WTC11 (cell line): ENCODE measurements around the gene ADM5. TPM values are rescaled to one million over a fixed set of nuclear protein-coding genes. Genes with fewer than 3 reads are reported as not detected.
A peak's percentile ranks its signal among the peaks of the same experiment; 100 is the strongest.
"Not testable (repeated sequence)": the region's sequence is repeated elsewhere in the genome, so short reads cannot be mapped to it uniquely, and the experiment has no call there.

ENCODE experiments used
- ATAC-seq: fragments of 200-7000 bp; cut with Tn5 transposase; 2 replicates; pipeline ENCODE4 v1.10.0; 2021; ENCODE audit warnings: mild to moderate bottlenecking, moderate library complexity
- CTCF ChIA-PET: fragments of 300-600 bp; sonication (Branson Sonifier 250); formaldehyde crosslinking; loops from one replicate; lab custom pipeline; 2021; ENCODE audit warnings: antibody characterized with exemption; lab: Charles Lee
- POLR2A ChIA-PET: fragments of 350-600 bp; sonication (Branson Sonifier 250); formaldehyde crosslinking; loops from one replicate; lab custom pipeline; 2021; ENCODE audit warnings: antibody characterized with exemption; lab: Charles Lee
- DNase-seq: peaks from one replicate; pipeline ENCODE4 v3.0.0; 2021; ENCODE audit warnings: low spot score
- H3K27ac Mint-ChIP-seq: 2 replicates; pipeline ENCODE4 v1.8.0; 2021; ENCODE audit warnings: mixed read lengths
- H3K27me3 Mint-ChIP-seq: 2 replicates; pipeline ENCODE4 v1.8.0; 2021; ENCODE audit warnings: low read depth, mild to moderate bottlenecking, moderate library complexity, mixed read lengths
- H3K36me3 Mint-ChIP-seq: 2 replicates; pipeline ENCODE4 v1.8.0; 2021; ENCODE audit warnings: mixed read lengths
- H3K4me1 Mint-ChIP-seq: 2 replicates; pipeline ENCODE4 v1.8.0; 2022; ENCODE audit warnings: mixed read lengths
- H3K4me3 Mint-ChIP-seq: 2 replicates; pipeline ENCODE4 v1.8.0; 2021; ENCODE audit warnings: mild to moderate bottlenecking, moderate library complexity, mixed read lengths
- H3K9me3 Mint-ChIP-seq: 2 replicates; pipeline ENCODE4 v1.8.0; 2021; ENCODE audit warnings: mixed read lengths
- CREB1 ChIP-seq: sonication (generic); formaldehyde crosslinking; IDR thresholded peaks from 2 replicates; pipeline ENCODE4 v1.8.0; 2023; ENCODE audit warnings: mild to moderate bottlenecking, missing genetic modification reagents
- ELF4 ChIP-seq: sonication (generic); formaldehyde crosslinking; IDR thresholded peaks from 2 replicates; pipeline ENCODE4 v1.8.1; 2022; ENCODE audit warnings: low read depth, mild to moderate bottlenecking, moderate library complexity, missing genetic modification reagents
- ESRRA ChIP-seq: sonication (generic); formaldehyde crosslinking; IDR thresholded peaks from 2 replicates; pipeline ENCODE4 v1.8.1; 2022; ENCODE audit warnings: mild to moderate bottlenecking, missing genetic modification reagents, borderline replicate concordance
- FOXK1 ChIP-seq: sonication (generic); formaldehyde crosslinking; IDR thresholded peaks from 2 replicates; pipeline ENCODE4 v1.8.0; 2022; ENCODE audit warnings: mild to moderate bottlenecking, moderate library complexity, missing genetic modification reagents
- FOXP1 ChIP-seq: sonication (generic); formaldehyde crosslinking; IDR thresholded peaks from 2 replicates; pipeline ENCODE4 v1.8.0; 2022; ENCODE audit warnings: missing genetic modification reagents, mild to moderate bottlenecking, moderate library complexity, borderline replicate concordance
- JAZF1 ChIP-seq: fragments of 250-450 bp; sonication (Bioruptor Pico); IDR thresholded peaks from 2 replicates; pipeline ENCODE4 v1.9.0; 2021; ENCODE audit warnings: moderate library complexity, mild to moderate bottlenecking, inconsistent platforms
- KAT7 ChIP-seq: sonication (generic); formaldehyde crosslinking; IDR thresholded peaks from 2 replicates; pipeline ENCODE4 v1.8.1; 2023; ENCODE audit warnings: missing genetic modification reagents, mild to moderate bottlenecking, borderline replicate concordance
- SOX15 ChIP-seq: fragments of 250-450 bp; sonication (Bioruptor Pico); IDR thresholded peaks from 2 replicates; pipeline ENCODE4 v1.9.0; 2021; ENCODE audit warnings: mild to moderate bottlenecking
- ZNF138 ChIP-seq: sonication (generic); formaldehyde crosslinking; conservative IDR thresholded peaks from 2 replicates; pipeline ENCODE4 v1.8.1; 2022; ENCODE audit warnings: mild to moderate bottlenecking, moderate library complexity, missing genetic modification reagents
- ZNF423 ChIP-seq: fragments of 250-450 bp; sonication (Bioruptor Pico); IDR thresholded peaks from 2 replicates; pipeline ENCODE4 v2.1.2; 2022; ENCODE audit warnings: mild to moderate bottlenecking, moderate library complexity
- ZNF671 ChIP-seq: fragments of 250-450 bp; sonication (Bioruptor Pico); IDR thresholded peaks from 2 replicates; pipeline ENCODE4 v1.8.0; 2021; ENCODE audit warnings: mild to moderate bottlenecking
- total RNA-seq: library from RNA; stranded (reverse); gene quantifications from 3 replicates; pipeline ENCODE4 v1.2.3, GENCODE V29; 2021
- TF ChIP-seq, protein P1 (sequence below): sonication (generic); formaldehyde crosslinking; IDR thresholded peaks from 2 replicates; pipeline ENCODE4 v1.8.1; 2023; ENCODE audit warnings: mild to moderate bottlenecking, missing genetic modification reagents
- TF ChIP-seq, protein P2 (sequence below): fragments of 250-450 bp; sonication (Bioruptor Pico); conservative IDR thresholded peaks from 2 replicates; pipeline ENCODE4 v1.9.0; 2021; ENCODE audit warnings: mild to moderate bottlenecking
- TF ChIP-seq, protein P3 (sequence below): sonication (generic); formaldehyde crosslinking; conservative IDR thresholded peaks from 2 replicates; pipeline ENCODE4 v1.8.1; 2022; ENCODE audit warnings: mild to moderate bottlenecking, missing genetic modification reagents
- TF ChIP-seq, protein P4 (sequence below): fragments of 250-450 bp; sonication (Bioruptor Pico); IDR thresholded peaks from 2 replicates; pipeline ENCODE4 v1.8.0; 2021; ENCODE audit warnings: mild to moderate bottlenecking
- TF ChIP-seq, protein P5 (sequence below): sonication (generic); formaldehyde crosslinking; IDR thresholded peaks from 2 replicates; pipeline ENCODE4 v1.8.1; 2023; ENCODE audit warnings: mild to moderate bottlenecking, missing genetic modification reagents, moderate library complexity
- TF ChIP-seq, protein P6 (sequence below): sonication (generic); formaldehyde crosslinking; IDR thresholded peaks from 2 replicates; pipeline ENCODE4 v1.8.0; 2022; ENCODE audit warnings: mild to moderate bottlenecking, missing genetic modification reagents

Gene ADM5
- total RNA-seq, 1 experiment from 2014 or later: 6.7 TPM

DNA sequence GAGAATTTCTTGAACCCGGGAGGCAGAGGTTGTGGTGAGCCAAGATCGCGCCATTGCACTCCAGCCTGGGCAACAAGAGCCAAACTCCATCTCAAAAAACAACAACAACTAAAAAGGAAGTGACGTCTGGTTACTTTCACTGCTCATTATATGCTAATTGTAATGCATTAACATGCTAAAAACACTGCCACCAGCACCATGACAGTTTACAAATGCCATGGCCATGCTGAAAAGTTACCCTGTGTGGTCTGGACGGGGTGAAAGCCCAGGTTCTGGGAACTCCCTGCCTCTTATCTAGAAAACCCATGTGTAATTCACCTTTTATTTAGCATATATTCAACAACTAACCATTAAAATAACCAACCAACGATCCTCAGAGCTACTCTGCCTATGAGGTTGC lies 29.6 kb downstream of the ADM5 start:
- TF ChIP-seq JAZF1: no peak
- TF ChIP-seq, all 79 proteins: peak for 0
- DNase-seq (no peak), ATAC-seq (no peak)
- CTCF ChIA-PET: interaction anchor here (0.9 kb wide), 1 partner anchor 38 kb away, joined by 4 read pairs; no protein-coding TSS in a partner anchor
- peak overlapping the region; percentile 42; the same call in 1 of the 2 replicates for H3K27ac Mint-ChIP-seq
- POLR2A ChIA-PET: no interaction called here
- no peak overlapping the region for H3K4me3 Mint-ChIP-seq
- peaks cover 12% of the 10 kb centered on the region for H3K9me3 Mint-ChIP-seq
- H3K4me1 Mint-ChIP-seq: peaks cover 8% of the 10 kb centered on the region
- H3K36me3 Mint-ChIP-seq: peaks cover 3% of the 10 kb centered on the region; the same call in 1 of the 2 replicates
- H3K27me3 Mint-ChIP-seq: peaks cover 5% of the 10 kb centered on the region

DNA sequence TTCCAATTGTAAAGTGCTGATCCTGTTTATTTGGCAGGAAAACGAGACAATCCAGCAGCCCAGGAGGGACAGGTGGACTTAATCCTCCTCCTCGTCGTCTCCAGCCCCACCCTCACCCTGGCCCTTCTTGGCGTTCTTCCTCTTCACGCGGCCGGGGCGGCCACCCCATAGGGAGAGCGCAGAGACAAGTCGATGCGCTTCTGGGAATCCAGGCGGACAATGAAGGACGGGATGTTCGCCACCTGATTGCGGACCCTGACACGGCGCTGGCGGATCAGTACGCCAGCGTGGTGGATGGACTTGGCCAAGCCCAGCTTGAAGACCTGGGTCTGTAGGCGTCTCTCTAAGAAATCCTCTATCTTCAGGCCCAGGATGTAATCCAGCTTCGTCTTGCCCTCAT lies 30.0 kb downstream of the ADM5 start:
- POLR2A ChIA-PET: interaction anchor here (0.6 kb wide), 3 partner anchors 12 to 291 kb away, joined by 3 to 5 read pairs (median 4); no protein-coding TSS in a partner anchor
- not testable (repeated sequence) for H3K36me3 Mint-ChIP-seq, ATAC-seq, H3K4me1 Mint-ChIP-seq, H3K4me3 Mint-ChIP-seq, DNase-seq, H3K27me3 Mint-ChIP-seq
- Mint-ChIP-seq H3K27ac (0 out of 2 replicates have a peak overlapping the region, but pooled peaks have one; percentile 42), H3K9me3 (peaks cover 12% of the 10 kb centered on the region)
- CTCF ChIA-PET: interaction anchor here (0.6 kb wide), 1 partner anchor 128 kb away, joined by 3 read pairs; no protein-coding TSS in a partner anchor

DNA sequence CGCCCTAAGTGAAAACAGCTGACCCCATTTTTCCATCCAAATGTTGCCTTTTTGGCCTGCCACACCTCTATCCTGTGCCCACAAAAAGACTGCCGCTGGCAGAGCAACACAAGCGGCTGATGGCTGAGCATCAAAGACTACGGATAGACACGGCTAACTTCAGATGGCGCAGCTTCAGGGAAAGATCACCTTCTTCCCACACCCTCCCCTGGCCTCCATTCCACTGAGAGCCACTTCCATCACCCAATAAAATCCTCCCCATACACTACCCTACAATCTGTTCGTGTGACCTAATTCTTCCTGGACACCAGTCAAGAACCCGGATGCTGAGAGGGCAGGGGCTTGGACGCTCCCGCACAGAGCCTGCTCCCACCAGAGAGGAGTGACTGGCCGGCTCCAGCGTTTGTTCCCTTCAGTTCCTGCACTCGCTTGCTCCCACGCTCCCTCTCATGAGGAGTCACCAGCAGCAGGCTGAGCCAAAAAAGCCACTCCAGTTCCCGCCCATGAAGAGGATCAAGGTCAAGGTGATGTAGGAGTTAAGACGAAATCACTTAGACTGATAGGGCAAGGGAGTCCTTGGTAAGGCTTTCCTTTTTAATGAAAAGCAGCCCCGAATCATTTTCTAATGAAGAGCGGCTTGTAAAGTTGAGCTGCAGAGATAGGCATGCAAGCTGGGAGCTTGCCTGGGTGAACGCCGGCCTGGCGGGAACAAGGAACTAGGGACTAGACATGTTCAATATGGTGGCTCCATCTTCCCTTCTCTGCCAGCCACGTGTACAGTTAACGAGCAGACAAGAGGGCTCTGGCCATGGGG lies 38.0 kb downstream of the ADM5 start:
- H3K27me3 Mint-ChIP-seq: peaks cover 5% of the 10 kb centered on the region
- H3K9me3 Mint-ChIP-seq: peaks cover 5% of the 10 kb centered on the region; the same call in 1 of the 2 replicates
- no peaks in the 10 kb centered on the region; the same call in 1 of the 2 replicates for H3K4me1 Mint-ChIP-seq
- DNase-seq: no peak
- TF ChIP-seq, protein P1, sequence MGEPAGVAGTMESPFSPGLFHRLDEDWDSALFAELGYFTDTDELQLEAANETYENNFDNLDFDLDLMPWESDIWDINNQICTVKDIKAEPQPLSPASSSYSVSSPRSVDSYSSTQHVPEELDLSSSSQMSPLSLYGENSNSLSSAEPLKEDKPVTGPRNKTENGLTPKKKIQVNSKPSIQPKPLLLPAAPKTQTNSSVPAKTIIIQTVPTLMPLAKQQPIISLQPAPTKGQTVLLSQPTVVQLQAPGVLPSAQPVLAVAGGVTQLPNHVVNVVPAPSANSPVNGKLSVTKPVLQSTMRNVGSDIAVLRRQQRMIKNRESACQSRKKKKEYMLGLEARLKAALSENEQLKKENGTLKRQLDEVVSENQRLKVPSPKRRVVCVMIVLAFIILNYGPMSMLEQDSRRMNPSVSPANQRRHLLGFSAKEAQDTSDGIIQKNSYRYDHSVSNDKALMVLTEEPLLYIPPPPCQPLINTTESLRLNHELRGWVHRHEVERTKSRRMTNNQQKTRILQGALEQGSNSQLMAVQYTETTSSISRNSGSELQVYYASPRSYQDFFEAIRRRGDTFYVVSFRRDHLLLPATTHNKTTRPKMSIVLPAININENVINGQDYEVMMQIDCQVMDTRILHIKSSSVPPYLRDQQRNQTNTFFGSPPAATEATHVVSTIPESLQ (CRISPR knock-in tag): no peak
- TF ChIP-seq ZNF423 (no peak), SOX15 (CRISPR knock-in tag) (no peak)
- ChIA-PET POLR2A (no interaction called here), CTCF (interaction anchor here (1.1 to 2.0 kb wide), 3 partner anchors 10 to 157 kb away, joined by 3 to 9 read pairs (median 3); no protein-coding TSS in a partner anchor)
- no peak overlapping the region for H3K4me3 Mint-ChIP-seq
- ATAC-seq: no peak
- 0 out of 2 replicates have a peak overlapping the region, but pooled peaks have one; percentile 44 for H3K27ac Mint-ChIP-seq
- no peaks in the 10 kb centered on the region for H3K36me3 Mint-ChIP-seq

DNA sequence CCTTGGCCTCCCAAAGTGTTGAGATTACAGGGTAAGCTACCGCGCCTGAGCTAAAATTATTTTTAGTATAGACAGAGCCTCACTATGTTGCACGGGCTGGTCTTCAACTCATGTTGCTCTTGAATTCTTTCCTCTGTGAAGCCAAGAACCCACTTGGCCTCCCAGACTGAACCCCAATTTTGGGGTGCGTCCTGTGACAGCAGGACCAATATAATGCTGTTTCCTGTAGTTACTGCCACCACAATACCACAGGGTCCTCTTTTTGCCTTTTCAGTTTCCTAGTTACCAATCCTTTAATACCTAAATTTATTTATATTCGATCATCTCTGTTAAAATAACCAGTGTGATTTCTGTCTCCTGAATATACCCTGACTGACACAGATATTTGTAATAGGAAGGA lies 40.8 kb downstream of the ADM5 start:
- TF ChIP-seq FOXP1 (CRISPR knock-in tag): no peak
- no peak for TF ChIP-seq ESRRA (CRISPR knock-in tag)
- TF ChIP-seq KAT7 (CRISPR knock-in tag): no peak
- TF ChIP-seq, protein P2, sequence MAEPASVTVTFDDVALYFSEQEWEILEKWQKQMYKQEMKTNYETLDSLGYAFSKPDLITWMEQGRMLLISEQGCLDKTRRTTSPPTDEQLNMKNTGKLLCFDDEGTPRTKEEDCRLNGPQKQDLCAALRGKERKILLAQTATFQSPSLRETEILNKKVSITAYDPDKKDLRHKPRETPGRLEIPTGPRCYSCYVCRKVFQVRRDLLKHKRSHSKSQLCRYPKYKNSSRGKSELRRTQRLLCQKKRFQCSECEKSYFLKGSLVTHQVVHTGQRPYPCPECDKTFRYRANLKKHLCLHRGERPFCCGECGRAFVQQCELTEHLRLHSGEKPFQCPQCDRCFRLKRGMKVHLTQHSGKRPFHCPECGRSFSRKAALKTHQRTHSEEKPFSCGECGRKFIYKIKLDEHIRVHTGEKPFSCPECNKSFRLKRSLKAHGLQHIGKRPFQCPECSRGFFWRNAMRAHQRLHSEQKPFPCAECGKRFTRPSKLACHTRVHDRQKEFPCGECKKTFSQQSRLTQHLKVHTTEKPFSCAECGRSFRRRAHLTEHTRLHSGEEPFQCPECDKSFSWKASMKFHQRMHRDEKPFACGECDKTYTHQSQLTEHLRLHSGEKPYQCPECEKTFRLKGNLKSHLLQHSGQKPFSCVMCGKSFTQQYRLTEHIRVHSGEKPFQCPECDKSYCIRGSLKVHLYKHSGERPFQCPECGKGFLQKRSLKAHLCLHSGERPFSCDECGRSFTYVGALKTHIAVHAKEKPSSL: no peak
- TF ChIP-seq CREB1 (CRISPR knock-in tag): no peak
- Mint-ChIP-seq H3K36me3 (no peaks in the 10 kb centered on the region), H3K4me1 (no peaks in the 10 kb centered on the region; the same call in 1 of the 2 replicates), H3K9me3 (no peaks in the 10 kb centered on the region), H3K27ac (no peak overlapping the region), H3K4me3 (no peak overlapping the region), H3K27me3 (peaks cover 4% of the 10 kb centered on the region)
- POLR2A ChIA-PET: no interaction called here
- no peak for ATAC-seq
- no peak for DNase-seq
- CTCF ChIA-PET: interaction anchor here (0.7 to 1.6 kb wide), 3 partner anchors 13 to 16 kb away, joined by 4 to 7 read pairs (median 7); no protein-coding TSS in a partner anchor

DNA sequence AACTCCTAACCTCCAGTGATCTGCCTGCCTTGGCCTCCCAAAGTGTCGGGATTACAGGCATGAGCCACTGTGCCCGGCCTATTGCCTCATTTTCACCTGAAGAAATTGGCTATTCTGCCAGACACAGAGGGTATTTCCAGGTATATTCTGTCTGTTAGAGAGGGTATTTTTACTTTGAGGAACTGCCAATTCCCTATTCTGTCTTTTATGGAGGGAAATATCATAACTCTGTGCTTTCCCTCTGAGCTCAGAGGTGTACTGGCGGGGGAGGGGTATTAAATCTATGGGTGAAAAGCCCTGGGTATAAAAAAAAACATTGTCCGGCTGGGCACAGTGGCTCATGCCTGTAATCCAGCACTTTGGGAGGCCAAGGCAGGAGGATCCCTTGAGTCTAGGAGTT lies 48.9 kb downstream of the ADM5 start:
- ATAC-seq (no peak), DNase-seq (no peak)
- Mint-ChIP-seq H3K36me3 (no peaks in the 10 kb centered on the region), H3K9me3 (no peaks in the 10 kb centered on the region), H3K27ac (no peak overlapping the region), H3K27me3 (no peaks in the 10 kb centered on the region; the same call in 1 of the 2 replicates), H3K4me3 (no peak overlapping the region), H3K4me1 (no peaks in the 10 kb centered on the region)
- ChIA-PET CTCF (interaction anchor here (1.3 kb wide), 1 partner anchor 20 kb away, joined by 4 read pairs; no protein-coding TSS in a partner anchor), POLR2A (no interaction called here)
- TF ChIP-seq ELF4 (CRISPR knock-in tag) (no peak), ZNF138 (no peak), FOXK1 (no peak), ZNF671 (CRISPR knock-in tag) (no peak)
- TF ChIP-seq, protein P3, sequence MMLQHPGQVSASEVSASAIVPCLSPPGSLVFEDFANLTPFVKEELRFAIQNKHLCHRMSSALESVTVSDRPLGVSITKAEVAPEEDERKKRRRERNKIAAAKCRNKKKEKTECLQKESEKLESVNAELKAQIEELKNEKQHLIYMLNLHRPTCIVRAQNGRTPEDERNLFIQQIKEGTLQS: no peak
- TF ChIP-seq, protein P4, sequence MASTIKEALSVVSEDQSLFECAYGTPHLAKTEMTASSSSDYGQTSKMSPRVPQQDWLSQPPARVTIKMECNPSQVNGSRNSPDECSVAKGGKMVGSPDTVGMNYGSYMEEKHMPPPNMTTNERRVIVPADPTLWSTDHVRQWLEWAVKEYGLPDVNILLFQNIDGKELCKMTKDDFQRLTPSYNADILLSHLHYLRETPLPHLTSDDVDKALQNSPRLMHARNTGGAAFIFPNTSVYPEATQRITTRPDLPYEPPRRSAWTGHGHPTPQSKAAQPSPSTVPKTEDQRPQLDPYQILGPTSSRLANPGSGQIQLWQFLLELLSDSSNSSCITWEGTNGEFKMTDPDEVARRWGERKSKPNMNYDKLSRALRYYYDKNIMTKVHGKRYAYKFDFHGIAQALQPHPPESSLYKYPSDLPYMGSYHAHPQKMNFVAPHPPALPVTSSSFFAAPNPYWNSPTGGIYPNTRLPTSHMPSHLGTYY (CRISPR knock-in tag): no peak
- TF ChIP-seq, protein P5, sequence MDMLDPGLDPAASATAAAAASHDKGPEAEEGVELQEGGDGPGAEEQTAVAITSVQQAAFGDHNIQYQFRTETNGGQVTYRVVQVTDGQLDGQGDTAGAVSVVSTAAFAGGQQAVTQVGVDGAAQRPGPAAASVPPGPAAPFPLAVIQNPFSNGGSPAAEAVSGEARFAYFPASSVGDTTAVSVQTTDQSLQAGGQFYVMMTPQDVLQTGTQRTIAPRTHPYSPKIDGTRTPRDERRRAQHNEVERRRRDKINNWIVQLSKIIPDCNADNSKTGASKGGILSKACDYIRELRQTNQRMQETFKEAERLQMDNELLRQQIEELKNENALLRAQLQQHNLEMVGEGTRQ (CRISPR knock-in tag): no peak
- TF ChIP-seq, protein P6, sequence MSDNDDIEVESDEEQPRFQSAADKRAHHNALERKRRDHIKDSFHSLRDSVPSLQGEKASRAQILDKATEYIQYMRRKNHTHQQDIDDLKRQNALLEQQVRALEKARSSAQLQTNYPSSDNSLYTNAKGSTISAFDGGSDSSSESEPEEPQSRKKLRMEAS (CRISPR knock-in tag): no peak
